Neural progenitor cell (in vitro differentiated cells): ENCODE measurements around the gene BBS7. TPM values are rescaled to one million over a fixed set of nuclear protein-coding genes. Genes with fewer than 3 reads are reported as not detected.

Experiments
- DNase-seq: peaks from one replicate; pipeline ENCODE4 v3.0.0-alpha.2; 2016; ENCODE audit warnings: low spot score
- H2AFZ ChIP-seq: fragments of 200-600 bp; sonication (generic); replicated peaks from 2 replicates; pipeline ENCODE4 v1.6.1; 2016; ENCODE audit warnings: antibody characterized with exemption
- H3F3A ChIP-seq: fragments of 200-600 bp; sonication (generic); 2 replicates; pipeline ENCODE4 v1.6.1; 2016; ENCODE audit warnings: antibody characterized with exemption, low read depth
- H3K27ac ChIP-seq: fragments of 200-600 bp; sonication (generic); 2 replicates; pipeline ENCODE4 v1.5.1; 2016; ENCODE audit warnings: mild to moderate bottlenecking
- H3K27me3 ChIP-seq: fragments of 200-600 bp; sonication (generic); 2 replicates; pipeline ENCODE4 v1.6.1; 2016; ENCODE audit warnings: mild to moderate bottlenecking, moderate library complexity
- H3K36me3 ChIP-seq: fragments of 200-600 bp; sonication (generic); 2 replicates; pipeline ENCODE4 v1.5.1; 2016
- H3K4me1 ChIP-seq: fragments of 200-600 bp; sonication (generic); 2 replicates; pipeline ENCODE4 v1.6.1; 2016; ENCODE audit warnings: mixed run types
- H3K4me2 ChIP-seq: fragments of 200-600 bp; sonication (generic); 2 replicates; pipeline ENCODE4 v1.6.1; 2016
- H3K4me3 ChIP-seq: fragments of 200-600 bp; sonication (generic); 2 replicates; pipeline ENCODE4 v1.5.1; 2016
- H3K79me2 ChIP-seq: fragments of 200-600 bp; sonication (generic); 2 replicates; pipeline ENCODE4 v1.6.1; 2016; ENCODE audit warnings: low read depth
- H3K9ac ChIP-seq: fragments of 200-600 bp; sonication (generic); 2 replicates; pipeline ENCODE4 v1.6.1; 2016
- H3K9me3 ChIP-seq: fragments of 200-600 bp; sonication (generic); 2 replicates; pipeline ENCODE4 v1.5.1; 2016; ENCODE audit warnings: low read depth
- H4K20me1 ChIP-seq: fragments of 200-600 bp; sonication (generic); 2 replicates; pipeline ENCODE4 v1.6.1; 2016; ENCODE audit warnings: low read depth
- H3K27ac Mint-ChIP-seq: 3 replicates; pipeline ENCODE4 v1.8.0; 2021; ENCODE audit warnings: mixed read lengths
- H3K27me3 Mint-ChIP-seq: 2 replicates; pipeline ENCODE4 v1.8.0; 2022; ENCODE audit warnings: low read depth, mild to moderate bottlenecking, inconsistent platforms, moderate library complexity, mixed read lengths; ENCODE audit not compliant: insufficient read depth
- H3K36me3 Mint-ChIP-seq: 3 replicates; pipeline ENCODE4 v1.8.0; 2021; ENCODE audit warnings: mixed read lengths
- H3K4me1 Mint-ChIP-seq: 3 replicates; pipeline ENCODE4 v1.8.0; 2021; ENCODE audit warnings: mixed read lengths
- H3K4me3 Mint-ChIP-seq: 3 replicates; pipeline ENCODE4 v1.8.0; 2021; ENCODE audit warnings: mild to moderate bottlenecking, moderate library complexity, mixed read lengths
- H3K9me3 Mint-ChIP-seq: 3 replicates; pipeline ENCODE4 v1.8.0; 2020; ENCODE audit warnings: mixed read lengths
- CTCF ChIP-seq: fragments of 200-600 bp; sonication (generic); IDR thresholded peaks from 2 replicates; pipeline ENCODE4 v1.5.1; 2017; ENCODE audit warnings: antibody characterized with exemption, mild to moderate bottlenecking
- EZH2 ChIP-seq: fragments of 200-600 bp; sonication (generic); IDR thresholded peaks from 2 replicates; pipeline ENCODE4 v1.6.1; 2017; ENCODE audit warnings: antibody characterized with exemption, mild to moderate bottlenecking, moderate library complexity
- EZH2phosphoT487 ChIP-seq: fragments of 200-600 bp; sonication (generic); IDR thresholded peaks from 2 replicates; pipeline ENCODE4 v1.6.1; 2017; ENCODE audit warnings: antibody characterized with exemption
- total RNA-seq: library from RNA; depleted of rRNA; stranded (reverse); fragments of >200 nt; gene quantifications from 2 replicates; pipeline ENCODE4 v1.2.3, GENCODE V29; 2015; ENCODE audit warnings: low replicate concordance

The BBS7 gene
- total RNA-seq, 1 donor from 2014 or later = 39.7 TPM

- TF ChIP-seq EZH2phosphoT487 (no peak), CTCF (peak; percentile 34)
- peak overlapping the region; percentile 94 for H3K27ac Mint-ChIP-seq
- Histone ChIP-seq H3K4me1 (peaks cover 26% of the 10 kb centered on the region), H3K27me3 (no peaks in the 10 kb centered on the region), H2AFZ (peak overlapping the region; percentile 77), H3K79me2 (peaks cover 45% of the 10 kb centered on the region), H3K9ac (peak overlapping the region; percentile 82), H3K36me3 (peaks cover 18% of the 10 kb centered on the region), H3K27ac (peak overlapping the region; percentile 68), H3K9me3 (no peaks in the 10 kb centered on the region), H4K20me1 (peaks cover 15% of the 10 kb centered on the region), H3F3A (peaks cover 35% of the 10 kb centered on the region), H3K4me3 (peak overlapping the region; percentile 92), H3K4me2 (peak overlapping the region; percentile 98)
- DNase-seq = peak; percentile 52
- H3K27me3 Mint-ChIP-seq = peaks cover 2% of the 10 kb centered on the region
- H3K36me3 Mint-ChIP-seq = peaks cover 16% of the 10 kb centered on the region
- H3K9me3 Mint-ChIP-seq = no peaks in the 10 kb centered on the region
- H3K4me3 Mint-ChIP-seq = peak overlapping the region; percentile 99
- peaks cover 28% of the 10 kb centered on the region for H3K4me1 Mint-ChIP-seq
Measured at GRCh38 chr4:121822796-121823504, 47.3 kb downstream of the BBS7 start.

DNA sequence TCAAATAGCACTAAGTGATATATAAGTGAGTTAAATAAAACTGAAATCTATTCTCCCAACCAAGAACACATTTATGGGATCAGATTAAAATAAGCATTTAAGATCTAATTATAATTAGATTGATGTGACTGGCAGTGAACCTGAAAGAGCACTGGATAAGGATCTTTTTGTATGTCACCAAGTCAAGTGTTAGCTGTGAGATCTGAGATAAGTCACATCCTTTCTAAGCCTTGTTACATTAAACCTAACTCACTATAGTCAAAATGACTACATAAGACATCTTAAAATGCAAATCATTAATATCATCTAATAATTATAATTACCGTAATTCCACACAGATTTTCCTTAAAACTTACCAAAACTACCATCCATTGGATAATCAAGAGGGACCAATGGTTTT is 48.2 kb downstream of the BBS7 start:
- H4K20me1 ChIP-seq = peaks cover 15% of the 10 kb centered on the region
- Mint-ChIP-seq H3K4me1 (peaks cover 28% of the 10 kb centered on the region), H3K27me3 (peaks cover 3% of the 10 kb centered on the region), H3K4me3 (peak overlapping the region; percentile 99), H3K27ac (no peak overlapping the region), H3K9me3 (no peaks in the 10 kb centered on the region), H3K36me3 (peaks cover 20% of the 10 kb centered on the region)
- peak overlapping the region; percentile 82 for H3K9ac ChIP-seq
- DNase-seq = no peak
- H3K36me3 ChIP-seq = peaks cover 27% of the 10 kb centered on the region
- H3K4me2 ChIP-seq = peak overlapping the region; percentile 98
- H3K27ac ChIP-seq = no peak overlapping the region
- H3K9me3 ChIP-seq = no peaks in the 10 kb centered on the region
- no peaks in the 10 kb centered on the region for H3K27me3 ChIP-seq
- H3K4me3 ChIP-seq = peak overlapping the region; percentile 92
- H3K79me2 ChIP-seq = peaks cover 50% of the 10 kb centered on the region
- peaks cover 42% of the 10 kb centered on the region for H3F3A ChIP-seq
- peaks cover 26% of the 10 kb centered on the region for H3K4me1 ChIP-seq
- TF ChIP-seq EZH2phosphoT487 (no peak), EZH2 (no peak), CTCF (no peak)
- H2AFZ ChIP-seq = no peak overlapping the region

DNA sequence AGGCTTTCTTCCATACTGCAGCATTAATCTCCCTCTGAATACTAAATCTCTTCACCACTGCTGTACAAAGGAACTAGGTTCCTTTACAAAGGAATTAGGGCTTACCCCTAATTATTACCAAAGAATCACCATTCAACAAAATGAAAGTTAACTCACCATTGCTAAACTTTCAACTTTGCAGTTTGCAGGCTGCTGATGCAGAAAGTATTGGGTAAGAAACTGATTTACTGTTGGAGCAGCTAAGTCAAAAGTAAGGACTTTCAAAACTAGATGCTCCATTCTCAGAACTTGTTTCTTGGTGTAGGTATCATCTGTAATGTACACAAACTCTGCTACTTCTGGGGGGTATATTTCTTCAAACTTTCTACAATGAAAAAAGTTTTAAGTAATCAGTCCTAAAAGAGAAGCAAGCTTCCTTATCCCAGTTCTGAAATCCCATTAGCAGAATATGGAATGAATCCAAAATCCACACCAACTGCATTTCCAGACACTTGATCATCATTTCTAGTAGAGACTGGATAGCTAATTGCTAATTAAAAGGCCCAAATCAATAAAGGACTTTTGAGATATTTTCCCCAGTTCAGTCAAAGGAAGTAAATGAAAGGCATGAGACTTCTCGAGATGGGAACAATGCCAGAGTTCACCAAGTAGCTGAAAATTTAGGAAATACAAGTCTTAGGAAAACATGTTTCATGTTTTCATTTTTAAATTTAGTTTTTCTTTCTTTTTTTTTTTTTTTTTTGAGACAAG is 50.9 kb downstream of the BBS7 start:
- no peaks in the 10 kb centered on the region for H3K9me3 Mint-ChIP-seq
- peaks cover 46% of the 10 kb centered on the region for H3K36me3 ChIP-seq
- peaks cover 66% of the 10 kb centered on the region for H3K79me2 ChIP-seq
- H3F3A ChIP-seq = peaks cover 60% of the 10 kb centered on the region
- no peak overlapping the region for H3K4me3 Mint-ChIP-seq
- H3K27ac ChIP-seq = no peak overlapping the region
- H3K4me1 ChIP-seq = peaks cover 25% of the 10 kb centered on the region
- H2AFZ ChIP-seq = no peak overlapping the region
- no peaks in the 10 kb centered on the region for H3K27me3 ChIP-seq
- H4K20me1 ChIP-seq = peaks cover 18% of the 10 kb centered on the region
- H3K9me3 ChIP-seq = no peaks in the 10 kb centered on the region
- peaks cover 25% of the 10 kb centered on the region for H3K4me1 Mint-ChIP-seq
- peaks cover 28% of the 10 kb centered on the region for H3K36me3 Mint-ChIP-seq
- TF ChIP-seq EZH2 (no peak), EZH2phosphoT487 (no peak), CTCF (no peak)
- no peak overlapping the region for H3K4me3 ChIP-seq
- DNase-seq = no peak
- no peak overlapping the region for H3K4me2 ChIP-seq
- H3K9ac ChIP-seq = no peak overlapping the region
- no peak overlapping the region for H3K27ac Mint-ChIP-seq
- peaks cover 3% of the 10 kb centered on the region for H3K27me3 Mint-ChIP-seq
